NCI-H2196 treated with DMSO at 0.1 percent for 48 hours (cell line): Measurements from ENCODE around the gene ST6GALNAC3.
"Not testable (repeated sequence)": the region's sequence is repeated elsewhere in the genome, so short reads cannot be mapped to it uniquely, and the experiment has no call there.

Experiments
- DNase-seq: peaks from one replicate; lab custom pipeline; 2025; ENCODE audit not compliant: unreplicated experiment; lab: John Stamatoyannopoulos, UW

The ST6GALNAC3 gene

DNA sequence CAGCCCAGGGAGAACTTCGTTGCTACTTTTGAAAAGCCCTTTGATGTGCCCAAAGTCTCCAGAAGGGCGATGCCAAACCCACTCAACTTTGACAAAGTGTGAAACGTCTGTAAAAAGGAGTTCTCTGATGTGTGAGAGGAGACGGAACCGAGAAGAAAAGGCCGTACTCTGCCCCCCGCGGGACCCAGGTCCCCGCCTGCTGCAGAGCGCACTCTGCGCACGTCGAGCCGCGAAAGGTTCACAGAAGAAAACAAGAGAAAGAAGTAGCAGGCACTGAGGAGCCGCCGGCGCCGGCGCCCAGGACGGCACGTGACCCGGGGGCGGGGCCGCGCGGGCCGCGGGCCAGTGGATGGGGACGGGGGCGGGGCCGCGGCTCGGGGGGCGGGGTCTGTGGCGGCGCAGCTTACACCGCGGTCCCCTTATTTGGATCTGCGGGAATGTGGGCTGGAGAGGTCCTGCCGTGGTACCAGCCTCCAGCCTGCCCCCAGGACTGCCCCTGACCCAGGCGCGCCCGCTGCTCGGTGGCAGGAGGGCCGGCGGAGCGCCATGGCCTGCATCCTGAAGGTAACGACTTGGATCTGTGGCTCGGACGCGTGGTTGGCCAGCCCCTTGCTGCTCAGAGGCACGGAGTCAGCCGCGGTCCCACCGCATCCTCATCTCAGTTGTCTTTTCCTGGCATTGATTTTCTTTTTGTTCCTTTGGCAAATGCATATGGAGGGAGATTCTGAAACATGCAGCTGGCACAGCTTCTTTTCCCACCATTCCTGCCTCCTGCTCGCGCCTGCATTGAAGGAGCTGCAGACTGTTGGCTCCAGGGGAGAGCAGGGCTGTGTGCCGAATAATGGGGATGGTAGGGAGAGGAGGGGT, at the start of gene ST6GALNAC3:
Gene ST6GALNAC3 (plus strand): TSS at position 426 of the 867 bp plus-strand sequence.
- no peak for DNase-seq

DNA sequence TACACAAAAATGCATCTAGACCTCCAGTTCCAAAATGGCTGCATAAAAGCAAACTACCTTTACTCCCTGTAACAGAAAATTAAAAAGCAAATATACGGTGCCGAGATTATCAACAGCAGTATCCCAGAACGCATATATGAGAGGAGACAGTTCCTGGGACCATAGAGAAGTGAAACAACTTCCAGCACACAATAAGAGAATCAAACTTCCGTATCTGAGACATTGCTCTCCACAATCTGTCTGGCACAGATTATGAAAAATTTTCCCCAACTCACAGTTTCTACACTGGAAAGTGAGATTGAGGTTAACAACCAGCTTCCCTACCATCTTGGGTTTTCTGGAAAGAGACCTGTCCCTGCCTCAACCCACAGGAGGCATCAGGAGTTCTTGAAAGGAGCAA, 47.2 kb upstream of the ST6GALNAC3 start:
- no peak for DNase-seq

DNA sequence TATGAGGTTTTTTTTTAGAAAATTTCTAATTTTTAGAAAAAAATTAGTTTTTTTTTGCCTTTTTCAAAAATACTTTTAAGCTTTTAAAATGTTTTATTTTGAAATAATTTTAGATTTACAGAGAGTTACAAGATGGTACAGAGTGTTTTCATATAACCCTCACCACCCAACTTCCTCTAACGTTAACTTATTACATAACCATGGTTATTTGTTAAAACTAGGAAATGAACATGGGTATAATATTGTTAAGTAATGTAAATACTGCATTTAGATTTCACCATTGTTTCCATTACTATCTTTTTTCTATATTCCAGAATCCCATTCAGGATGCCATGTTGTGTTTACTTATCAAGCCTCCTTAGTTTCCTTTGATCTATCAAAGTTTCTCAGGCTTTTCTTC, 45.2 kb upstream of the ST6GALNAC3 start:
- no peak for DNase-seq

DNA sequence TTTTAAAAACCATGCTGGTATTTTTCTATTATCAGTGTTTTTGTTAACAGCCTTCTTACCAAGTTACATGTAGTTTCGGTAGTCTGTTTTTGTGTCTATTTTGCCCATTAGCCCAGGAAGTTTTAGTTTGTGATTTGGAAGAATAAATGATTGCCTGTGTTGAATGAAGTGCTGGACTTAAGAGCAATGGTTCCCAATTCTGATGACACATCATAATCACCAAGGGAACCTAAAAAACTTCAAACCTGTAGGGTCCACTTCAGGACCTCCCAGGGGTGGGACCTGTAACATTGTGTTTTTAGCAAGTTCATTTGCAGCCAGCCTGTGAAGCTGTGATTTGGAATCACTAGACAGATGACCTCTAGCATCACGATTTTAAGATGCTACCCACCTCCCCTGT, 43.0 kb upstream of the ST6GALNAC3 start:
- DNase-seq: no peak

DNA sequence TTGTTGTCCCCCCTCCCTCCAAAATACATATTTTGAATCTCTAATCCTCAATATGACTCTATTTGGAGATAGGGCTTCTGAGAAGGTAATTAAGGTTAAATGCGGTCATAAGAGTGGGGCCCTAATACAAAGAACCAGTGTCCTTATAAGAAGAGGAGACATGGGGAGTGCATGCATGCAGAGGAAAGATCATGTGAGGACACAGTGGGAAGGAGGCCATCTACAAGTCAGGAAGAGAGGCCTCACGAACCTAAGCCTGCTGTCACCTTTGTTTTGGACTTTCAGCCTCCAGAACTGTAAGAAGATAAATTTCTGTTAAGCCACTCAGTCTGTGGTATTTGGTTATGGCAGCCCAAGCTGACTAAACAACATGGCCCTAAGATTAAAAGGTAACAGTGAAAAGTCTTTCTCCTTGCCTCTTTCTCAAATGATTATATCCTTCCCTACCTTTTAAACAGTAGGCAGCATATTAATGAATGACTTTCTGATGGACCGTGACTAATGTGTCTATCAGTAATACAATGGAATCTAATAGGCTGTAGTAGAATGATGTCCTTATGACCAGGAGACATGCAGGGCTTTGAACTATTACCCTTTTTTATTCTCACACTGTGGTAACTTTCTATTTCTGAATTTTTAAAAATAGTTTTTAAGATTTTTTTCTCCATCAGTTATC, 40.6 kb upstream of the ST6GALNAC3 start:
- DNase-seq: no peak

DNA sequence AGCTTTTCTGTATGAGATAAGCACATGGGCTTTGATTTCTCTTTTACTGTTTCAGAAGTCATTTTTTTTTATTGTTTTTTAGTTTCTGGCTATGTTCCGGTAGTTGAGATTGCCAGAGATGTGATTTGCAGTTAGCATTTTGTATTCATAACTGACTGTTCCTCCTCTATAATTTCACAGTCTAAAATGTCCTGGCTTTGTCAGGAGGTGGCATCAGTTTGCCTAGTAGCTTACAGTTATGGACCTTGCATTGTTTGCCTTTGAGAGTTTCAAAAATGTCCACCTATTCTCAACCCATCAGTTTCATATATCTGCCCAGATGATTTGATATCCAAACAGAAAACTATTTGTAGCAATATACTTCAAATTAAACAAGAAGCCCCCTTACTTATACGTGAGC, 39.5 kb upstream of the ST6GALNAC3 start:
- DNase-seq: no peak

DNA sequence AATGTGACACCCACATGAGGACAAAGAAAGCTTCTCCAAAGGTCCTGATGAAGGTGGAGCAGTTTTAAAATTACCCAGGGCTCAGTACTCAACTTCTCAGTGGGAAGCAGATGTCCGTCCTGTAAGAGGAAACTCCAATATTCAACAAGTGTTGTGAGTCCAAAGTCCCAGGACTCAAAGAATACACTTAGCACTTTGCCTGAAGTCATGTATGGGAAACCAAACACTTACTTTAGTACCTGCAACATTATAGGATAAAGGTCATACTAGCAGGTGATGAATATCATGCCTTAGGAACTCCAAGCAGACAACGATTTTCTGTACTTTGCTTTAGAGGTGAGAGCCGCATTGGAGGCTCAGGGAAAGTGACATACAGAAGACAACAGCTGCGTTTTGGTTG, 37.2 kb upstream of the ST6GALNAC3 start:
- DNase-seq: no peak

DNA sequence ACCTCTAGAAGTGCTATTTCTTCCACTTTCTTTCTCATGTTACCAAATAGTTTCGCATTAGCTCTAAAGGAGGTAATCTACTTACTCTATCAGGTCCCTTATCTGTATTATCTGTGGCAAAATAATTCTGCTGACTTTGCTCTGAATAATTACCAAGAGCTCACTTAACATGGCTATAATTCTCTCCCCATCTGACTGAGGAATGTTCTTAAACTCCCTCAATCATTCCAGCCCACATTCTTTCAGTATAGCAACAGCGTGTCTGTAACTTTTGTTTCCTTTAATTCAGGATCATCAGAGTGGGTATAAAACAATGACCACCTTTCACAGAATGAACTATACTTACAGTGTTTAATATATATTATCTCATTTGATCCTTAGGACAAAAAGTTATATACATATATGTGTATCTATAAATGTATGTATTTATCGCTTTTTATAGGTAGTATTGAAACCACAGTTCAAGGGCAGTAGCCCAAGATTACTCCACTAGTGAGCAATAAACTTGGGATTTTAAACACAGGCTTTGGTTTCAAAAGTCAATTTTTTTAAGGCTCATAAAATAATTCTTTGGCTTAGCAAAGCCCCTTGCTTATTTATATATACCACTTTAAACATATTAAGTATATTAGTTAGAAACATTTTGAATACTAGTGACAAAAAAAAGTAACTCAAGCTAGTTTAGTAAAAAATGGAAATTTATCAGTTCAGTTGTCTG, 36.1 kb upstream of the ST6GALNAC3 start:
- no peak for DNase-seq

DNA sequence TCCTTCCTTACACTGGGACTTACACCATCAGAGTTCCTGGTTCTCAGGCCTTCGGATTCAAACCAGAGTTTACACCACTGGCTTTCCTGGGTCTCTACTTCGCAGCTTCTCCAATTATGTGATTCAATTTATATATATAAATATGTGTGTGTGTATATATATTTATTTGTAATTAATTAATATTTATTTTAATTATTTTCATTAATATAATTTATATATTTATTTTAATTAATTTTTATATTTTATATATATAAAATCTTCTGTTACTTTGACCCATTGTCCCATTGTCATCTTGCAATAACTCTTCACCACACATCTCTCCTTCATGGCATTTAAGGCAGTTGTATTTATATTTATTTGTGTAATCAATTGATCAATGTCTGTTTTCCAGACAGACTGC, 28.4 kb upstream of the ST6GALNAC3 start:
- DNase-seq: no peak

DNA sequence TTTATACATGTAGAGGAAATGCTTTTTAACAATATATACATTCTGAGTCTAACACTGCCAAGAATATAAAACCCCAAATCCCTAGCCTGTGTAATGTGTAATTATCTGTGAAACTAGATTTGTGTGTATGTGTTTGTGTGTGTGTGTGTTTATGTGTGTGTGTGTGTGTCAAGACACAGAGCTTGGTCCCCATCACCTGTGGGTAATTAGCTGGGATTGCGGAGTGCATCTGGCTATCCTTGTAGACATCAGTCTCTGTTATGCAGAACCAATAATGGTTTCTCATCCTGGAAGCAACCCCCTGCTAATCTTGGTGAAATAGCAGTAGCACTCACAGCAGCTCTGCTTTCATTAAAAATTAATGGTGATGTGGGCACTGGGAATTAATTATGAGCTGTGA, 26.3 kb upstream of the ST6GALNAC3 start:
- no peak for DNase-seq

DNA sequence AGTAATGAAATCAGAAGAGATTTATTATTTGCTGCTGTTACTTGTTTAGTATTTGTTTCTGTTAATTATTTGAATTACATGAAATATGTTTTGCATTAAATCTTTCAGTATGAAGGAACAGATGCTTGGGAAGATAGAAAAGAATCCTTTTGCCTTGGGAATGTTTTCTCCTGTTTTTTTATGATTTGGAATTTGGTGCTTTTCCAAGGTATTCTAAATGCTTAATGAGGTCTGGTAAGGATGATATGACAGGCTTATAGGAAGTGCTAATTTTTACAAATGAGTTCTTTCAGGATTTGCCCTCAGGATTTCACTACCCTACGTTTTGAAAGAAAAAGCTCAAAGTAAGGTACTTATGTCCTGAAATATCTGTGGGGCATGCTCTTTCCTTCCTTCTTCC, 25.6 kb upstream of the ST6GALNAC3 start:
- DNase-seq: no peak

DNA sequence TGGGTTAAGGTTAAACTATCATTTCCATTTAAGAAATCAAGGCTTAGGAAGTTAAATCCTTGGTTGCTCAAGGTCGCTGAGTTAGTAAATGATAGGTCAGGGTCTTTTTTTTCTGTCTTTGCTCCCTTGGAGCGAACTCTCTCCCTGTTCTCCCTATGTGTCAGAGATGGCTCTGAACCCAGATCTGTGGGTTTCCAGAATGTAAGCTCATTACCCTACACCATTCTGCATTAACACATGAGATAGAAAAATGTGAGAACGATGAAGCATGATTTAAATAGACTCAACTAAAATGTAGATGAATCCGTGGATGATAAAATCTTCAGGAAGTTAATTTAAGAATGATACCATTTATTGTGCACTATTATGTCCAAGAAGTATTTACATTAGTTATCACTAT, 25.0 kb upstream of the ST6GALNAC3 start:
- no peak for DNase-seq

DNA sequence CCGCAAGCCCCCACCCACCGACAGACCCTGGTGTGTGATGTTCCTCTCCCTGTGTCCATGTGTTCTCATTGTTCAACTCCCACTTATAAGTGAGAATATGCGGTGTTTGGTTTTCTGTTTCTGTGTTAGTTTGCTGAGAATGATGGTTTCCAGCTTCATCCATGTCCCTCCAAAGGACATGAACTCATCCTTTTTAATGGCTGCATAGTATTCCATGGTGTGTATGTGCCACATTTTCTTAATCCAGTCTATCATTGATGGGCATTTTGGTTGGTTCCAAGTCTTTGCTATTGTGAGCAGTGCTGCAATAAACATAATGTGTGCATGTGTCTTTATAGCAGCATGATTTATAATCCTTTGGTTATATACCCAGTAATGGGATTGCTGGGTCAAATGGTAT, 24.5 kb upstream of the ST6GALNAC3 start:
- DNase-seq: not testable (repeated sequence)

DNA sequence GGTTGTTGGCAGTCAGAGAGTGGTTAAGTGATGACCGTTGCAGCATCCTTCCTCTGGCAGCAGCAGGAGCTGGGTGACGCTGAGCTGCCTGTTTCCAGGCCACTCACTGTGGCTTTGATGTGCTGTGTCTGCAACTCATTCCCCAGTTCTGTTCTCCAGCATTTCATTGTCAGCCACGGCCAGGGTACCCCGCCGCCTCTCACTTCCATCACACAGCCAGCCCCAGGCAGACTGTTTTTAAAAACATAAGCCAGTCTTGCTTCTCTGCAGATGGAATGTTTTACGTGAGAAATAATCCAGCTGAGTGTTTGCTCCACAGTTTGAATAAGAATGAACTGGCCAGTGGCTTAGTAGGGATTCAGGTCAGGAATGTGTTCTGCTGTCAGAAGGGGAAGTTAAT, 21.5 kb upstream of the ST6GALNAC3 start:
- DNase-seq: no peak

DNA sequence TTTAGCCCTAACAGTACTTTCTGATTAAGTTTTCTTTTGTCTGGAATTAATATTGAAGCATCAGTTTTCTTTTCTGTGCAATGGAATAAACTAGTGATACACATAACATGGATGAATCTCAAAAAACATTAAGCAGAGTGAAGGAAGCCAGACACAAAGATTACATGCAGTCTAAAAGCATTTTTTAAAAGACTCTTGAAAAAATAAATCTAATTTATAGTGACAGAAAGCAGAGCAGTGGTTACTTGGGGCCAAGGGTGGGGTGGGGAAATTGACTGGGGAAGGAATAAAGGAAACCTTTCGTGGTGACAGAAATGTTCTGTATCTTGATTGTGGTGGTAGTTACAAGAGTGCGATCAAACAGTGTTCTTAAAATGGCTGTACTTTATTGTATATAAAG, 20.2 kb upstream of the ST6GALNAC3 start:
- no peak for DNase-seq

DNA sequence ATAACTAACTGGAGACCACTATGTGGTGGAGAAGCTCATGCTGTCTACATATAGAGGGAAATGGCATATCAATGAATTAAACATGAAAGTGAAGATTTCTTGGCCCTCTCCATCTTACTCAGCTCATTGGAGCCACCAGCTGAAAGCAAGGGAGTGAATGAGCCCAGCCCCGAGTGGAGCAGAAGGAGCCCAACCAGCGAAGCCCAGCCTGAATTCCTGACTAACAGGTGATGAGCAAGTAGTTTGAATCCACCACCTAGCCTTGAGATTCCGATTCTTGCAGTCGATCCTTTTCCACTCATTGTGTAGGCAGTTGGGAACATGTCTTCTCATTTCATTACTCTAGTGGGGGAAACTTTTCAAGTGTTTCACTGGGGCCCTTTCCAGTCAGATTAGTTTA, 18.6 kb upstream of the ST6GALNAC3 start:
- DNase-seq: no peak

DNA sequence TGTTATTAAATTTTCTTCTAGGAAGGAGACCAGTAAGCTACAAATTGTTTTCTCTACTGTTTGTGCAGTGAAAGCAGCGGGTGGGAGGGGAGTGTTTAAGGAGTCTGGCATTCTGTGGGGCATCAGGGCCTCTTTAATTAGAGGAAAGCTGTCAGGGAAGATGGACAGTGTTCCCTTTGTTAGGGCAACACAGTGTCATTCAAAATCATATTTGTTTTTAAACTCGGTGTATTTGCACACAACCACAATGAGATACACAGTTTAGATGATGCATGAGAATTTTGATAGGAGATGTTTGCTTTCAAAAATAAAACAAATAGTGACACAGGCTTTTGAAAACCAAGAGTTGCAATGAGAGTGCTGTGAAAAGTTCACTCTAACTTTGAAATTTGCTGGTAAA, 15.1 kb upstream of the ST6GALNAC3 start:
- no peak for DNase-seq

DNA sequence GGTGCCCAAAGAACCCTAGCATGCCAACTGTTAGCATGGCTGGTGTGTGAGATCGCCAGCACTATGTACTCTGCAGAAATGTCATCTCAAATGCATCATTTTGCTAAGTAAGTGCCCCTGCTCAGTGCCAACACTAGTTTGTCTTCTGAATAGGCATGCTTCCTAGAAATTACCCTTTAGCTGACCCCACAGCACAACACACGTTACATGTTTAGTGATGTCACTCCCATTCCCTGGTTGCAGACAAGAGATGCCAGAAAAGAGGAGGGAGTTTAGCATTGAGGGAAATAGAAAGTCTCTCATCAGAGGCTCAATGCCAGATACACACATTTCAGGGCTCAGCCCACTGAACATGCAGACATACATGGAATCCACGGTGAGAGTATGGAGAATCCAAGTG, 9.3 kb upstream of the ST6GALNAC3 start:
- DNase-seq: no peak

DNA sequence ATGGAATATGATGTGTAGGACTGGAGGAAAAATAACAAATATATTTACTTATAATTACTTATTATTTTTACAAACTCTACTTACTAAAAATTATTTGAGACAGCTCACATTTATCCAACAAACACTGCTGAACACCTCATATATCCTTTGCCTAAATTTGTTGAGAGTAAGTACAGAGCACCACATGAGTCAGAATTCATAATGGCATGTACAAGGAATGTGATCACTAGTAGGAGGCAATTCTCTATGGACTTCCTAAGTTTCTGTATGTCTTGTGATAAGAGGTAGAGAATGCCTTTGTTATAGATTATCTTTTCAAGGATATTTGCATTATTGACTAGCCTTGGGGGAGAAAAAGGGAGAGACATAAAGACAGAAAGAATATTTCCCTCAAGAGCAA, 8.2 kb upstream of the ST6GALNAC3 start:
- no peak for DNase-seq

DNA sequence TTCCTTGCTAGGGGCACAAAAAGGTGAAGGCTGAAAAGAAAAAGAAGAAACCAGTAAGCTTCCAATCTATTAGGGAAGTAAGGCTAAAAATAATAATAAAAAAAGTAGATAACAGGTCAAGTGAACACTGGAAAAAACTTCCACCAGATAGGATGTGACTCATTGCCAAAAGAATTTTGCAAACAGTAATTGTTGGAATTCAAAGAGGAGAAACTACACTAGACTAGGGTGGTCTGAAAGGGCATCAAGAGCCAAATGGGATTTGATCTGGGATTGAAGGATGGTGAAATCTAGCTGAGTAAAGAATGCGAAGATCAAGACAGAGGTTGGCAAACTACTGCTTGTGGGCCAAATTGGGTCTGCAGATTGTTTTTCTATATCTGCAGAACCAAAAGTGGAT, 6.0 kb upstream of the ST6GALNAC3 start:
- DNase-seq: no peak

DNA sequence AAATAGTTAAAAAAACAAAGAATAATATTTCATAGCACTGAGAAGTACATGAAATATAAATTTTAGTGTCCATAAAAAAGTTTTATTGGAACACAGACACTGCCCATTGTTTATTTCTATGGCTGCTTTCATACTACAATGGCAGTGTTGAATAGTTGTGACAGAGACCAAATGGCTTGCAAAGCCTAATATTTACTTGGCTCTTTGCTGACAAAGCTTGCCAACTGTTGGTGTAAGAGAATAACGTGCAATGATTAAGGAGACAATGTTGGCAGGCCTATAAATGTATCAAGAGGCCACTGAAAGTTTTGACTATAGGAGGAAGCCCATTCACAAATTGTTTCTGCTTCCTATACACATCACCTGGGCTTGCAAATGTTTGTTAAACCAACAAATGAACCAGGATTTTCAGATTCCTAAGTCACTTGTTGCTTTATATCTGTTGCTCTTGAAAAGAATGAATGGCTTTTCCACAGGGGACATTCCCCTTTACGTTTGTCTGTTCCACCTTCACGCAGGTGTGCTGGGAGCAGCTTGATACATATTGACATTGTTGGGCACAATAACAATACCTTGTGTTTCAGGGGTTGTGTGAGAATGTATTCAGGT, 5.5 kb upstream of the ST6GALNAC3 start:
- no peak for DNase-seq

DNA sequence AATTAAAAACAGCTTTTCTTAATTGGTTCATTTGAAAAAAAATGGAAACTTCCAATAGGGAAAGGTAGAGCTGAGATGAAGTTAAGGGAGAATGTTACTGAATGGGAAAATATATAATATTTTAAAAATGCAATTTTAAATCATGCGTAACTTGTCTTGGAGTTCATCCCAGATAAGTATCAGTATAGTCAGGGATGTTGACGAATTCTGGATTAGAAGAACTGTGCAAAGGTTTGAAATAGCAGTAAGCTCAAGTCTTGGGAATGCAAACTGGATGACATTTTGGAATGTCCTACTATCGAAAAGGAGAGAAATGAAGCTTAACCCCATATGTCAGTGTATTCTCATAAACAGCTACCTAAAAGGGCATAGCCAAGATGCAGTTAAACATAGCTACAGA, 4.0 kb upstream of the ST6GALNAC3 start:
- no peak for DNase-seq
